Measurements from ENCODE around the gene SMARCC2. TPM values are rescaled to one million over a fixed set of nuclear protein-coding genes. Genes with fewer than 3 reads are reported as not detected.

SMARCC2 gene
- 100 to 1,000 TPM; 129 to 131 TPM for total RNA-seq

GRCh38 chr12:56189099-56189917, at the start of gene SMARCC2:
Gene SMARCC2, minus strand, starts transcription at chr12:56189483. Its CDS starts 22 bp downstream, at chr12:56189461.

GRCh38 chr12:56229916-56230431, 40.7 kb upstream of the SMARCC2 start, which contains the start of gene SLC39A5:
Gene SLC39A5, plus strand, starts transcription at chr12:56230051. Its CDS starts 1,224 bp downstream, at chr12:56231275.

GRCh38 chr12:56224102-56224701, 34.9 kb upstream of the SMARCC2 start, which contains the start of gene NABP2:
Gene NABP2, plus strand, starts transcription at chr12:56224342. Its CDS starts 515 bp downstream, at chr12:56224857.

GRCh38 chr12:56221757-56222530, 32.7 kb upstream of the SMARCC2 start, which contains the start of gene RNF41:
Gene RNF41, minus strand, starts transcription at chr12:56221922. Its CDS starts 7,875 bp downstream, at chr12:56214047.

GRCh38 chr12:56158029-56158925, 31.0 kb downstream of the SMARCC2 start, which contains the start of gene MYL6:
Gene MYL6, plus strand, starts transcription at chr12:56158359. Its CDS starts 43 bp downstream, at chr12:56158402.

GRCh38 chr12:56152132-56152755, 37.0 kb downstream of the SMARCC2 start, which contains the start of gene MYL6B:
Gene MYL6B, plus strand, starts transcription at chr12:56152587. Its CDS starts 1,332 bp downstream, at chr12:56153919.

GRCh38 chr12:56127888-56128669, 61.2 kb downstream of the SMARCC2 start, which contains the start of gene ESYT1:
Gene ESYT1, plus strand, starts transcription at chr12:56128267. Its CDS starts 53 bp downstream, at chr12:56128320.

GRCh38 chr12:56117778-56118687, 71.2 kb downstream of the SMARCC2 start, which contains the start of gene ZC3H10:
Gene ZC3H10, plus strand, starts transcription at chr12:56118266. Its CDS starts 2,297 bp downstream, at chr12:56120563.

GRCh38 chr12:56116267-56117081, 72.8 kb downstream of the SMARCC2 start, which contains the start of gene RPL41:
Gene RPL41, plus strand, starts transcription at chr12:56116633.

Other genes with a start within 250 kb of the SMARCC2 start
- gene PMEL, start 223.4 kb downstream of the SMARCC2 start, total RNA-seq: not detected
- gene CDK2, start 222.7 kb downstream of the SMARCC2 start, total RNA-seq: 10 to 100 TPM; 75.4 to 81.8 TPM
- gene RAB5B, start 215.4 kb downstream of the SMARCC2 start, total RNA-seq: 10 to 100 TPM; 68.5 to 68.8 TPM
- 1 to 10 TPM; 3.5 to 4.9 TPM for gene SUOX, start 192.2 kb downstream of the SMARCC2 start, total RNA-seq
- gene IKZF4, start 168.4 kb downstream of the SMARCC2 start, total RNA-seq: 10 to 100 TPM; 20.0 to 21.3 TPM
- gene RPS26, start 147.6 kb downstream of the SMARCC2 start, total RNA-seq: 10 to 100 TPM; 38.9 to 51.3 TPM
- gene ERBB3, start 109.3 kb downstream of the SMARCC2 start, total RNA-seq: 1 to 10 TPM; 1.7 to 2.1 TPM
- 100 to 1,000 TPM; 215 to 216 TPM for gene PA2G4, start 84.9 kb downstream of the SMARCC2 start, total RNA-seq
- 1,000 to 10,000 TPM; 4,850 to 4,973 TPM for gene RPL41, start 72.8 kb downstream of the SMARCC2 start, total RNA-seq
- gene ZC3H10, start 71.2 kb downstream of the SMARCC2 start, total RNA-seq: 1 to 10 TPM; 8.3 to 8.7 TPM
- 100 to 1,000 TPM; 319 to 322 TPM for gene ESYT1, start 61.2 kb downstream of the SMARCC2 start, total RNA-seq
- 10 to 100 TPM; 40.3 to 42.7 TPM for gene MYL6B, start 36.9 kb downstream of the SMARCC2 start, total RNA-seq
- gene MYL6, start 31.1 kb downstream of the SMARCC2 start, total RNA-seq: 1,000 to 10,000 TPM; 1,338 to 1,378 TPM
- 10 to 100 TPM; 31.6 to 33.1 TPM for gene RNF41, start 32.4 kb upstream of the SMARCC2 start, total RNA-seq
- 10 to 100 TPM; 39.3 to 41.8 TPM for gene NABP2, start 34.9 kb upstream of the SMARCC2 start, total RNA-seq
- under 1 TPM; 0.51 to 0.58 TPM for gene SLC39A5, start 40.6 kb upstream of the SMARCC2 start, total RNA-seq
- gene ANKRD52, start 68.9 kb upstream of the SMARCC2 start, total RNA-seq: 10 to 100 TPM; 32.0 to 39.6 TPM
- 10 to 100 TPM; 15.2 to 19.4 TPM for gene COQ10A, start 77.5 kb upstream of the SMARCC2 start, total RNA-seq
- 100 to 1,000 TPM; 190 to 197 TPM for gene CS, start 110.8 kb upstream of the SMARCC2 start, total RNA-seq
- gene CNPY2, start 126.5 kb upstream of the SMARCC2 start, total RNA-seq: 100 to 1,000 TPM in 1 of 2 experiments, 10 to 100 TPM in 1; 95.0 to 103 TPM
- 10 to 100 TPM; 82.8 to 85.2 TPM for gene PAN2, start 144.5 kb upstream of the SMARCC2 start, total RNA-seq
- 10 to 100 TPM; 15.8 to 17.3 TPM for gene IL23A, start 149.4 kb upstream of the SMARCC2 start, total RNA-seq
- 100 to 1,000 TPM; 172 to 182 TPM for gene STAT2, start 170.6 kb upstream of the SMARCC2 start, total RNA-seq
- gene APOF, start 173.4 kb upstream of the SMARCC2 start, total RNA-seq: not detected

Measured in activated naive CD4-positive, alpha-beta T cell treated with anti-CD3 and anti-CD28 coated beads, Interleukin-2, amount 10 ng/mL, durations not matched to agents 5 hours and 36 hours (primary cell).